K562 (cell line): ENCODE measurements around the gene LRP1B. TPM values are rescaled to one million over a fixed set of nuclear protein-coding genes. Genes with fewer than 3 reads are reported as not detected.

Experiments used
- ATAC-seq: fragments of 200-7000 bp; cut with Tn5 transposase; 3 replicates; pipeline ENCODE4 v1.9.1; 2020; ENCODE audit warnings: moderate library complexity
- BruUV-seq: library from RNA; stranded (reverse); fragments of 400-500 nt; replicated peaks from 2 replicates; lab custom pipeline; 2021; lab: Mats Ljungman, UMichigan
- CTCF ChIA-PET: fragments of 300-600 bp; formaldehyde crosslinking; extraction: SDS; loops from one replicate; lab custom pipeline; 2021; ENCODE audit warnings: low intra/inter-chr PET ratio; lab: Yijun Ruan, JAX
- POLR2A ChIA-PET: fragments of 300-600, 350-650 bp; sonication (Branson Sonifier 250); formaldehyde crosslinking; extraction: SDS; loops from one replicate; lab custom pipeline; 2021; ENCODE audit warnings: antibody characterized with exemption, inconsistent platforms; lab: Yijun Ruan, JAX
- DNase-seq, 4 experiments: peaks; one replicate each; pipeline versions ENCODE4 v3.0.0 to v3.0.0-alpha.2; 2011 to 2018; ENCODE audit warnings: low spot score in 3 of 4, mixed read lengths in 3 of 4; ENCODE audit errors: extremely low read depth in 1 of 4
- FAIRE-seq: peaks from 2 replicates; lab custom pipeline; 2011; peaks lifted over from hg19 to GRCh38; lab: Jason Lieb, UNC
- H2AFZ ChIP-seq: 2 replicates; pipeline ENCODE4 v1.6.0; 2011; ENCODE audit warnings: low read depth, low read length, control low read depth, inconsistent platforms
- H3K27ac ChIP-seq: fragments of 200-600 bp; 3 replicates; pipeline ENCODE4 v1.8.0; 2011; ENCODE audit warnings: low read depth, mild to moderate bottlenecking, control low read depth, inconsistent platforms, low read length, moderate library complexity, mixed read lengths; ENCODE audit errors: extremely low read depth
- H3K27me3 ChIP-seq, 2 experiments: fragments of 300-600 bp in 1 of 2; 2 replicates in 1 of 2; 3 replicates in 1 of 2; pipeline versions ENCODE4 v1.6.0 to v1.8.0; 2011; ENCODE audit warnings: inconsistent platforms in 2 of 2, low read length in 2 of 2, mild to moderate bottlenecking in 1 of 2, mixed read lengths in 1 of 2, moderate library complexity in 1 of 2; ENCODE audit not compliant: control insufficient read depth in 2 of 2, insufficient read depth in 2 of 2
- H3K36me3 ChIP-seq: fragments of 300-600 bp; 3 replicates; pipeline ENCODE4 v1.8.0; 2011; ENCODE audit warnings: mild to moderate bottlenecking, low read length, inconsistent platforms; ENCODE audit not compliant: control insufficient read depth, insufficient read depth
- H3K4me1 ChIP-seq, 2 experiments: fragments of 200-600 bp in 1 of 2; replicated peaks in 1 of 2; 2 replicates in 1 of 2; 3 replicates in 1 of 2; pipeline versions ENCODE4 v1.5.1 to v1.8.0; 2011; ENCODE audit warnings: inconsistent platforms in 2 of 2, low read length in 2 of 2, mild to moderate bottlenecking in 1 of 2, mixed read lengths in 1 of 2, moderate library complexity in 1 of 2; ENCODE audit not compliant: control insufficient read depth in 2 of 2, insufficient read depth in 2 of 2
- H3K4me2 ChIP-seq: 2 replicates; pipeline ENCODE4 v1.6.1; 2011; ENCODE audit warnings: low read length, control low read depth, inconsistent platforms, mixed read lengths; ENCODE audit not compliant: insufficient read depth
- H3K4me3 ChIP-seq: fragments of 200-600 bp; sonication (generic), shearing (Covaris generic); 2 replicates; pipeline ENCODE4 v1.5.1; 2016; ENCODE audit warnings: control low read depth, inconsistent platforms
- H3K79me2 ChIP-seq: fragments of 200-600 bp; 3 replicates; pipeline ENCODE4 v1.8.0; 2011; ENCODE audit warnings: low read length, inconsistent platforms; ENCODE audit not compliant: control insufficient read depth, insufficient read depth
- H3K9ac ChIP-seq, 2 experiments: 2 replicates each; pipeline versions ENCODE4 v1.6.0 to v1.6.1; 2011; ENCODE audit warnings: low read depth in 2 of 2, low read length in 2 of 2, control low read depth in 1 of 2, inconsistent platforms in 1 of 2, mild to moderate bottlenecking in 1 of 2, mixed read lengths in 1 of 2; ENCODE audit not compliant: insufficient read depth in 1 of 2
- H3K9me1 ChIP-seq: one replicate; pipeline ENCODE4 v1.6.0; 2011; ENCODE audit warnings: inconsistent platforms, mild to moderate bottlenecking, low read length, moderate library complexity; ENCODE audit not compliant: control insufficient read depth, insufficient read depth
- H3K9me3 ChIP-seq: replicated peaks from 2 replicates; pipeline ENCODE4 v1.5.1; 2011; ENCODE audit warnings: low read depth, low read length, inconsistent platforms; ENCODE audit not compliant: control insufficient read depth, insufficient read depth
- H4K20me1 ChIP-seq: replicated peaks from 2 replicates; pipeline ENCODE4 v1.6.1; 2011; ENCODE audit warnings: low read length, inconsistent platforms, mixed read lengths; ENCODE audit not compliant: control insufficient read depth, insufficient read depth
- ATF2 ChIP-seq: sonication (generic); formaldehyde crosslinking; IDR thresholded peaks from 2 replicates; pipeline ENCODE4 v1.8.1; 2022; ENCODE audit warnings: missing genetic modification reagents
- BRCA1 ChIP-seq, 2 experiments: fragments of 450-650 bp in 1 of 2; sonication (generic) in 1 of 2; formaldehyde crosslinking in 1 of 2; IDR thresholded peaks; 2 replicates each; pipeline versions ENCODE4 v1.5.0 to v1.6.1; 2017 to 2020; ENCODE audit warnings: mild to moderate bottlenecking in 1 of 2, missing genetic modification reagents in 1 of 2
- C11orf30 ChIP-seq: fragments of 450-650 bp; IDR thresholded peaks from 2 replicates; pipeline ENCODE4 v1.6.1; 2016; ENCODE audit warnings: low read depth, mild to moderate bottlenecking
- EHMT2 ChIP-seq: fragments of 450-650 bp; IDR thresholded peaks from 2 replicates; pipeline ENCODE4 v1.6.1; 2018; ENCODE audit warnings: antibody characterized with exemption
- ETV1 ChIP-seq: fragments of 450-650 bp; conservative IDR thresholded peaks from 2 replicates; pipeline ENCODE4 v1.6.1; 2016; ENCODE audit warnings: missing genetic modification characterization, control low read depth, low read depth, missing compliant biosample characterization
- HCFC1 ChIP-seq: IDR thresholded peaks from 2 replicates; pipeline ENCODE4 v1.6.1; 2012; ENCODE audit warnings: low read depth, low read length, improper control_type of control experiment
- HLTF ChIP-seq: fragments of 450-650 bp; IDR thresholded peaks from 2 replicates; pipeline ENCODE4 v1.6.1; 2016
- KAT8 ChIP-seq: fragments of 450-650 bp; IDR thresholded peaks from 2 replicates; pipeline ENCODE4 v1.6.1; 2016; ENCODE audit warnings: low read depth, mild to moderate bottlenecking
- MCM5 ChIP-seq: fragments of 450-650 bp; IDR thresholded peaks from 2 replicates; pipeline ENCODE4 v1.6.1; 2016; ENCODE audit warnings: low read depth
- POLR2AphosphoS5 ChIP-seq: IDR thresholded peaks from 2 replicates; pipeline ENCODE4 v1.6.1; 2011; ENCODE audit warnings: mild to moderate bottlenecking, low read depth, low read length, moderate library complexity; ENCODE audit not compliant: control insufficient read depth, insufficient read depth
- POLR2H ChIP-seq: IDR thresholded peaks from 2 replicates; pipeline ENCODE4 v1.6.1; 2016; ENCODE audit warnings: missing genetic modification characterization, low read depth, mild to moderate bottlenecking, control low read depth, missing compliant biosample characterization, moderate library complexity
- RBM25 ChIP-seq: fragments of 200-400 bp; formaldehyde crosslinking; IDR thresholded peaks from 2 replicates; pipeline ENCODE4 v1.6.1; 2018; ENCODE audit warnings: low read length, low read depth, moderate library complexity; ENCODE audit not compliant: severe bottlenecking
- SRSF9 ChIP-seq: fragments of 200-400 bp; formaldehyde crosslinking; IDR thresholded peaks from 2 replicates; pipeline ENCODE4 v1.6.1; 2017; ENCODE audit warnings: low read depth, low read length, borderline replicate concordance
- ZNF134 ChIP-seq: fragments of 250-450 bp; sonication (Bioruptor Pico); conservative IDR thresholded peaks from 2 replicates; pipeline ENCODE4 v1.4.0; 2020
- ZNF24 ChIP-seq: fragments of 450-650 bp; IDR thresholded peaks from 2 replicates; pipeline ENCODE4 v1.6.1; 2016
- ZNF408 ChIP-seq: fragments of 250-450 bp; sonication (Bioruptor Pico); IDR thresholded peaks from 2 replicates; pipeline ENCODE4 v1.4.0; 2020; ENCODE audit warnings: low read depth, mild to moderate bottlenecking, moderate library complexity
- ZZZ3 ChIP-seq: fragments of 450-650 bp; IDR thresholded peaks from 2 replicates; pipeline ENCODE4 v1.6.1; 2016; ENCODE audit warnings: antibody characterized with exemption, mild to moderate bottlenecking, moderate library complexity
- WGBS: fragments of 100-300 bp; shearing (Covaris generic); methylation state at CpG from one replicate; pipeline ENCODE4 v1.1.6; 2016; ENCODE audit warnings: low coverage, mixed read lengths; ENCODE audit not compliant: insufficient coverage; ENCODE audit errors: missing lambda C conversion rate; 5-methylcytosine and 5-hydroxymethylcytosine counted together
- in situ Hi-C: fragments of 300-500 bp; cut with MboI; formaldehyde crosslinking; loops from 4 replicates; pipeline ENCODE4 v1.15.0; 2018; ENCODE audit warnings: inconsistent platforms, mixed read lengths
- intact Hi-C: fragments of 100-400 bp; cut with micrococcal nuclease; formaldehyde crosslinking; loops from 2 replicates; pipeline ENCODE4 v1.14.2; 2022
- polyA plus RNA-seq, 8 experiments: library from polyadenylated mRNA; depleted of rRNA in 4 of 8; stranded (reverse) in 5 of 8; unstranded in 3 of 8; fragments of >200 nt; fragmentation: Nextera tagmentation in 2 of 8; fragmentation: Illumina TruSeq in 1 of 8; extraction: Ambion mirVana in 2 of 8; extraction: Trizol in 1 of 8; gene quantifications; 2 replicates each; pipeline versions ENCODE4 v1.2.1 to v1.2.3, GENCODE V29; 2011 to 2014; ENCODE audit warnings: inconsistent platforms in 1 of 8, missing spikeins in 1 of 8
- total RNA-seq, 7 experiments: library from RNA; depleted of rRNA in 6 of 7; stranded (reverse); fragments of >200 nt in 6 of 7; fragmentation: Illumina TruSeq in 2 of 7; extraction: Trizol in 2 of 7; gene quantifications; 2 replicates each; pipeline versions ENCODE4 v1.2.1 to v1.2.3, GENCODE V29; 2011 to 2021; ENCODE audit warnings: low replicate concordance in 1 of 7

LRP1B gene
- total and polyA plus RNA-seq, 9 of the 15 experiments (the other 6 are each of a cell fraction or from before 2014, with no cell fraction given): not detected

- Histone ChIP-seq H2AFZ (no peak overlapping the region), H3K4me3 (no peak overlapping the region), H3K9ac (no peak overlapping the region), H3K36me3 (no peaks in the 10 kb centered on the region), H4K20me1 (no peaks in the 10 kb centered on the region), H3K79me2 (no peaks in the 10 kb centered on the region), H3K9me1 (no peaks in the 10 kb centered on the region)
- BruUV-seq: no TSS peak
- whole genome bisulfite sequencing: 0% methylated on average over 5 of the region's 5 CpGs
- ATAC-seq (no peak), DNase-seq (no peak)
- intact Hi-C loops: no loop called here
- POLR2A ChIA-PET: no interaction called here
- in situ Hi-C loops: no loop called here
- TF ChIP-seq KAT8 (no peak), C11orf30 (no peak), ZNF134 (no peak), SRSF9 (no peak), ATF2 (CRISPR knock-in tag) (no peak), EHMT2 (no peak), RBM25 (no peak), BRCA1 (IDR thresholded peaks at IDR 0.05) (no peak), BRCA1 (CRISPR knock-in tag; IDR thresholded peaks at IDR 0.05) (no peak), HLTF (no peak), ZNF408 (CRISPR knock-in tag) (no peak), ZZZ3 (no peak), ETV1 (tag) (no peak), POLR2H (tag) (no peak), ZNF24 (no peak), MCM5 (no peak), HCFC1 (no peak), POLR2AphosphoS5 (no peak)
- TF ChIP-seq, all 486 proteins: peak for 0
- Histone ChIP-seq H3K4me1 (no peaks in the 10 kb centered on the region), H3K27ac (no peak overlapping the region), H3K4me2 (no peak overlapping the region), H3K9me3 (no peaks in the 10 kb centered on the region), H3K27me3 (no peaks in the 10 kb centered on the region)
- CTCF ChIA-PET: no interaction called here
- FAIRE-seq: no peak
These were observed 574.8 kb downstream of the LRP1B start for GRCh38 chr2:141555876-141556470.
